A673 (cell line): ENCODE data around the gene IGFBP2. TPM values are rescaled to one million over a fixed set of nuclear protein-coding genes. Genes with fewer than 3 reads are reported as not detected.

Experiments used
- BruUV-seq: library from RNA; stranded (reverse); fragments of 400-500 nt; replicated peaks from 2 replicates; lab custom pipeline; 2021; lab: Mats Ljungman, UMichigan
- CTCF ChIA-PET: fragments of 300-600 bp; sonication (Branson Sonifier 250); formaldehyde crosslinking; loops from one replicate; lab custom pipeline; 2022; ENCODE audit warnings: antibody characterized with exemption; lab: Charles Lee
- POLR2A ChIA-PET: fragments of 300-600 bp; sonication (Branson Sonifier 250); formaldehyde crosslinking; loops from one replicate; lab custom pipeline; 2022; ENCODE audit warnings: antibody characterized with exemption; ENCODE audit not compliant: low non-redundant PET; lab: Charles Lee
- DNase-seq: peaks from one replicate; pipeline ENCODE4 v3.0.0-alpha.2; 2015; ENCODE audit warnings: low spot score
- H3K27ac ChIP-seq: fragments of 200-600 bp; sonication (generic); 2 replicates; pipeline ENCODE4 v1.5.1; 2016; ENCODE audit warnings: mixed run types, low read depth, mild to moderate bottlenecking, mixed read lengths, antibody characterized with exemption, low read length; ENCODE audit not compliant: poor library complexity, severe bottlenecking
- H3K27me3 ChIP-seq: fragments of 200-600 bp; sonication (generic); replicated peaks from 2 replicates; pipeline ENCODE4 v1.6.1; 2017; ENCODE audit warnings: mixed run types, low read depth, mild to moderate bottlenecking, mixed read lengths, antibody characterized with exemption, low read length; ENCODE audit not compliant: insufficient read depth, poor library complexity
- H3K36me3 ChIP-seq: fragments of 200-600 bp; sonication (generic); 2 replicates; pipeline ENCODE4 v1.6.1; 2016; ENCODE audit warnings: mixed run types, mild to moderate bottlenecking, mixed read lengths, antibody characterized with exemption, low read length; ENCODE audit not compliant: insufficient read depth, poor library complexity, severe bottlenecking
- H3K4me1 ChIP-seq: fragments of 200-600 bp; sonication (generic); 2 replicates; pipeline ENCODE4 v1.6.1; 2017; ENCODE audit warnings: mixed run types, mild to moderate bottlenecking, mixed read lengths, antibody characterized with exemption, low read length; ENCODE audit not compliant: insufficient read depth, poor library complexity, severe bottlenecking
- H3K4me3 ChIP-seq: fragments of 200-600 bp; sonication (generic); 2 replicates; pipeline ENCODE4 v1.5.1; 2016; ENCODE audit warnings: low read depth, mixed run types, mild to moderate bottlenecking, mixed read lengths, low read length; ENCODE audit not compliant: poor library complexity, severe bottlenecking
- H3K9me3 ChIP-seq: fragments of 200-600 bp; sonication (generic); 2 replicates; pipeline ENCODE4 v1.6.1; 2016; ENCODE audit warnings: mixed run types, low read depth, mild to moderate bottlenecking, mixed read lengths, antibody characterized with exemption, low read length; ENCODE audit not compliant: poor library complexity, severe bottlenecking
- CTCF ChIP-seq: fragments of 300-800, 200-600 bp; sonication (generic); conservative IDR thresholded peaks from 2 replicates; pipeline ENCODE4 v1.5.1; 2017; ENCODE audit warnings: low read depth, mild to moderate bottlenecking, antibody characterized with exemption, low read length, moderate library complexity, mixed read lengths
- EZH2 ChIP-seq: fragments of 200-600 bp; sonication (generic); IDR thresholded peaks from 2 replicates; pipeline ENCODE4 v1.6.1; 2017; ENCODE audit warnings: borderline replicate concordance, low read depth, mild to moderate bottlenecking, mixed read lengths, antibody characterized with exemption, low read length; ENCODE audit not compliant: poor library complexity, severe bottlenecking
- intact Hi-C: fragments of 100-400 bp; cut with micrococcal nuclease; formaldehyde crosslinking; loops from one replicate; pipeline ENCODE4 v1.10.0; 2022; ENCODE audit not compliant: unreplicated experiment
- total RNA-seq: library from RNA; stranded (reverse); gene quantifications from 2 replicates; pipeline ENCODE4 v1.2.3, GENCODE V29; 2021

The IGFBP2 gene
- total RNA-seq, 1 experiment from 2014 or later = 614 TPM

GRCh38 chr2:216636551-216637450 is 3.6 kb downstream of the IGFBP2 start:
- H3K36me3 ChIP-seq = peaks cover 40% of the 10 kb centered on the region
- TF ChIP-seq EZH2 (no peak), CTCF (no peak)
- intact Hi-C loops = loop anchor here (1.0 kb wide), 1 partner anchor 40 kb away; no protein-coding TSS in a partner anchor
- POLR2A ChIA-PET = no interaction called here
- peaks cover 21% of the 10 kb centered on the region for H3K4me1 ChIP-seq
- peak overlapping the region; percentile 99 for H3K4me3 ChIP-seq
- BruUV-seq = no TSS peak
- no peaks in the 10 kb centered on the region for H3K9me3 ChIP-seq
- CTCF ChIA-PET = interaction anchor here (0.6 kb wide), 1 partner anchor 38 kb away, joined by 3 read pairs; no protein-coding TSS in a partner anchor
- H3K27me3 ChIP-seq = no peaks in the 10 kb centered on the region
- DNase-seq = peak; percentile 88
- H3K27ac ChIP-seq = peak overlapping the region; percentile 93

GRCh38 chr2:216637472-216637871 is 4.3 kb downstream of the IGFBP2 start:
- ChIA-PET POLR2A (no interaction called here), CTCF (no interaction called here)
- Histone ChIP-seq H3K4me1 (peaks cover 15% of the 10 kb centered on the region), H3K27me3 (no peaks in the 10 kb centered on the region), H3K4me3 (peak overlapping the region; percentile 22), H3K9me3 (no peaks in the 10 kb centered on the region), H3K36me3 (peaks cover 41% of the 10 kb centered on the region), H3K27ac (peak overlapping the region; percentile 62)
- TF ChIP-seq EZH2 (no peak), CTCF (no peak)
- DNase-seq = peak; percentile 39
- intact Hi-C loops = no loop called here
- BruUV-seq = no TSS peak

- ChIA-PET POLR2A (interaction anchor here (0.6 to 0.7 kb wide), 2 partner anchors 18 to 522 kb away, joined by 3 to 4 read pairs; no protein-coding TSS in a partner anchor), CTCF (no interaction called here)
- intact Hi-C loops = no loop called here
- Histone ChIP-seq H3K9me3 (no peaks in the 10 kb centered on the region), H3K27ac (peak overlapping the region; percentile 55), H3K27me3 (no peaks in the 10 kb centered on the region), H3K4me1 (peaks cover 29% of the 10 kb centered on the region), H3K36me3 (peaks cover 69% of the 10 kb centered on the region), H3K4me3 (no peak overlapping the region)
- no TSS peak for BruUV-seq
- TF ChIP-seq CTCF = no peak
- no peak for TF ChIP-seq EZH2
- peak; percentile 42 for DNase-seq
Observed at GRCh38 chr2:216643986-216644659, 10.9 kb downstream of the IGFBP2 start.
